Skin of body (tissue), 3 donors: Measurements from ENCODE around the gene ZNF534. TPM values are rescaled to one million over a fixed set of nuclear protein-coding genes. Genes with fewer than 3 reads are reported as not detected.
"Not testable (repeated sequence)": the region's sequence is repeated elsewhere in the genome, so short reads cannot be mapped to it uniquely, and the experiment has no call there.

Experiments
- DNase-seq: peaks from one replicate; lab custom pipeline; 2025; lab: John Stamatoyannopoulos, UW
- small RNA-seq: library from RNA; depleted of rRNA; stranded (forward); fragments of <200 nt; gene quantifications from one replicate; pipeline ENCODE3, GENCODE V24; 2014; ENCODE audit warnings: low replicate concordance
- total RNA-seq: library from RNA; depleted of rRNA; stranded (reverse); fragments of >200 nt; gene quantifications from one replicate; pipeline ENCODE4 v1.2.3, GENCODE V29; 2014

ZNF534 gene
- total RNA-seq, 1 donor from 2014 or later, result 0.20 TPM

- no peak for DNase-seq
Measured at GRCh38 chr19:52494518-52494917, 65.6 kb downstream of the ZNF534 start.

GRCh38 chr19:52498571-52498970 lies 69.6 kb downstream of the ZNF534 start:
- DNase-seq, result no peak

GRCh38 chr19:52500474-52500873 lies 71.5 kb downstream of the ZNF534 start:
- not testable (repeated sequence) for DNase-seq

- not testable (repeated sequence) for DNase-seq
Measured at GRCh38 chr19:52500991-52501390, 72.0 kb downstream of the ZNF534 start.

Small RNA genes within 50 kb of the gene (small RNA-seq; reads per million reads assigned to genes)
- gene AC010332.1, result not detected

Other genes starting within 250 kb of the ZNF534 start
- gene PPP2R1A, start 239.1 kb upstream of the ZNF534 start, total RNA-seq, result 53.9 TPM
- 16.9 TPM for gene ZNF766, start 159.6 kb upstream of the ZNF534 start, total RNA-seq
- 5.1 TPM for gene ZNF480, start 132.0 kb upstream of the ZNF534 start, total RNA-seq
- 2.6 TPM for gene ZNF610, start 92.9 kb upstream of the ZNF534 start, total RNA-seq
- 27.2 TPM for gene ZNF880, start 59.2 kb upstream of the ZNF534 start, total RNA-seq
- 18.2 TPM for gene ZNF528, start 31.3 kb upstream of the ZNF534 start, total RNA-seq
- gene ZNF578, start 24.4 kb downstream of the ZNF534 start, total RNA-seq, result 3.4 TPM
- 22.1 TPM for gene ZNF808, start 98.5 kb downstream of the ZNF534 start, total RNA-seq
- 17.5 TPM for gene ZNF701, start 141.1 kb downstream of the ZNF534 start, total RNA-seq
- 78.2 TPM for gene ZNF83, start 209.2 kb downstream of the ZNF534 start, total RNA-seq